Activated T-helper 1 cell treated with anti-CD3 and anti-CD28 coated beads, Interleukin-2, amount 50 U/mL, for 16 hours (primary cell): Measurements from ENCODE around the gene MAML3.

Experiments
- DNase-seq, 2 donors: peaks; one replicate each; pipeline ENCODE4 v3.0.0-alpha.2; 2020; ENCODE audit warnings: low read depth in 1 of 2, low spot score in 1 of 2

The MAML3 gene

GRCh38 chr4:139670775-139671174 is 483.2 kb downstream of the MAML3 start:
- no peak for DNase-seq

GRCh38 chr4:139669890-139670289 is 484.1 kb downstream of the MAML3 start:
- no peak for DNase-seq

DNA sequence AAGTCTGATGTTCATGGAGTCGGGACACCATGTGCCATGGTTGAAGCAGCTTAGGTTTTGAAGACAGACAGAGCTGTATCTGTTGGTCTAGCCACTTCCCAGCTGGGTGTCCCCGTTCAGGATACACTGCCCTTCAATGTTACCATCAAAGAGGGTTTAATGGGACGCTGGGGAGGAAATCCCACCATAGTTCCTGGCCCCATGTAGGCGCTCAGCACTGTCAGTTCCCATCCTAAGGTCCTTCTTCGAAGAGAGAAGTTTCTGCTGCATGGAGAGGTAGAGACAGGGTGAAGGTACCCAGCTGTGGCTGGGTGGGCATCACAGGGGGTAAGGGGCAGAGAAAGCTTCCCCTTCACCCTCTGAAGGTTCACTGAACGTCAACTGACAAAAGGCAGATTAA is 484.6 kb downstream of the MAML3 start:
- no peak for DNase-seq

DNA sequence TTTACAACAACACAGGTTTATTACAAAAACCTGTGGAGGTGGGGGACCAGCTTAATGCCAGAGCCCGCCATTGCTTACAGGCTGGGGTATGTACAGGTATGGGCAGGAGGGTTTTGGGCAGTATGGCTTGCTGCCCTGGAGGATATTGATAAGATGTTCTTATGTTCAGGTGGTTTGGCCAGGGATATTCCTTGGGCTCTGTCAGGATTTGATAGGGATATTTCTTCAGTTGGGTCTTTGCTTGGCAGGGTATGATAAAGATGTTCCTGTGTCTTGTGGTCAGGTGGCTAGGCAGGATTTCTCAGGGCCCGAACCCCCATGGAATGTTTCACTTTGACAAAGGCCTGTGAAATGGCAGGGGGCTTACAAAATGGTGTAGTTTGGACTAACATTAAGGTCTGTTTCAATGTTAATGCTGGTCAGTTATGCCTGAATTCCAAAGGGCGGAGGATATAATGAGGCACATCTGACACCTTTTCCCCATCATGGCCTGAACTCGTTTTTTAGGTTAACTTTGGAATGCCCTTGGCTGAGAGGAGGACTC is 485.3 kb downstream of the MAML3 start:
- DNase-seq: no peak

DNA sequence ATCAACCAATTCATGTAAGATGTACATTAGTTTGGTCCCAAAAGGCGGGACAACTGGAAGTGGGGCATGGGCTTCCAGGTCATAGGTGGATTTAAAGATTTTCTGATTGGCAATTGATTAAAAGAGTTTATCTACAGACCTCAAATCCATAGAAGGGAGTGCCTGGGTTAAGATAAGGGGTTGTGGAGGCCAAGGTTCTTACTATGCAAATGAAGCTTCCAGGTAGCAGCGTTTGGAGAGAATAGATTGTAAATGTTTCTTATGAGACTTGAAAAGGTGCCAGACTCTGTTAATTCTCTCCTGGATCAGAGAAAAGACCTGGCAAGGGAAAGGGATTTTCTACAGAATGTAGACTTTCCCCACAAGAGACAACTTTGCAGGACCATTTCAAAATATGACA is 485.9 kb downstream of the MAML3 start:
- no peak for DNase-seq
